GM15510 (cell line): Measurements from ENCODE around the gene TEKT5.

Source experiments
- POLR2A ChIP-seq: IDR thresholded peaks from 3 replicates; pipeline ENCODE4 v1.6.1; 2011; ENCODE audit warnings: borderline replicate concordance; ENCODE audit not compliant: insufficient read length; ENCODE audit errors: extremely low read depth

Gene TEKT5

DNA sequence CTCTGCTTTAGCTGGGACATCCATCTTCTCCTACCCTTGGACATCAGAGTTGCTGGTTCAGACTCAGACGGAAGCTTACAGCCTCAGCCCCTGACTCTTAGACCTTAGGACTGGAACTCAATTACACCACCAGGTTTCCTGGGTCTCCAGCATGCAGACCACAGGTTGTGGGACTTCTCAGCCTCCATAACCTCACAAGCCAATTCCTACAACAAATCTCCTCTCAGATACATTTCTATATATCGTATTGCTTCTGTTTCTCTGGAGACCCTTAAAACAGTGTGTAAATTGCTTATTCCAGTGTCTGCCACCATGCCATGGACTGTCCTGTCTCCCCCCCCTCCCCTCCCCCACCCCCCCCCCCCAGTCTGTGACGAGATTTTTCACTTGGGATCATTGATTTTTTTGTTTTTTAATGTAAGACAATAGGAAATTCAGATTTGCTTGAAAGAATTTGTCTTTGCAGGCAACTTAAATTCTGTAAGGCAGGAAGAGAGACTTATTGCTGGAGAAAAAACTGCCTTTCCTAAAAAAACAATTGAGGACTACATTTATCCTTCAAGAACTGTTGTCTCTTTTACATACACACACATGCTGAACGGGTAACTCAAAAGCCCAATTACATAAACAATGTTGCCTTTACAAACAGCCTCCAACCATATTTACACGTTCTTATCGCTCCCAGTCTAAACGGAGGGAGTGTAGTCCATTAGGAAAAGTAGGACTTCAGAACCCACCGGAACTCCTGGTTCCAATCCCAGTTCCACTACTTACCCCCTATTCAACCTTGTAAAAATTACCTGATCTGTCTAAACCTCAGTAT lies 39.9 kb downstream of the TEKT5 start:
- TF ChIP-seq POLR2A: no peak

DNA sequence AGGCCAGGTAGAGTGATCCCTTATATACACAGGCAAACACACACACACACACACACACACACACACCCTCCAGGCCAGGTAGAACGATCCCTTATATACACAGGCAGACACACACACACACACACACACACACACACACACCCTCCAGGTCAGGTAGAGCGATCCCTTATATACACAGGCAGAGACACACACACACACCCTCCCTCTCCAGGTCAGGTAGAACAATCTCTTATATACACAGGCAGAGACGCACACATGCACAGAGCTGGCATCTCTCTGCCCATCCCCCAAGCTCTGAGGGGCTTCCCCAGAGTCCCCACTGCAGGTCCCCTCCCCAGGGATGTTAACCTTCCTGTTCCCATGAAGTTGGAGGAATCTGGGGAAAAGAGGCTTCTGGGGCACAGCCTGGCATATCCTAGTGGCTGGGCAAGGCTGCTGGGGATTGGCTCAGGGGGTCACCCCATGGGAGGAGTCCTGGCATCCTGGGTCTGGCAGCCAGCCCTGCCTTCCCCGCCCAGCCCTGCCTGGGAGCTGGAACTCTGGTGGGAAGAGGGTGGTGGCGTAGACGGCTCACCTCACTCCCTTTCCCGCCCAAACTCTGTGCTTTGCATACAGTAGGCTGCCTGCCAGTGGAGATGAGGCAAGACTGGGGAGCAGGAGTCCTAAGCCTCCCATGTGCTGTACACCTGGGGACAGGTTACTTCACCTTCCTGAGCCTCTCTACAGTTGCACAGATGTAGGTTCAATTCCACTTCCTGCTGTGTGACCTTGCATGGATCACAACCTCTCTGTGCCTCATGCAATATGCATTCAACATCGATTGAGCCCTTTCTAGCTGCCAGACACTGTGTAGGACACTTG lies 41.8 kb downstream of the TEKT5 start:
- TF ChIP-seq POLR2A: no peak

DNA sequence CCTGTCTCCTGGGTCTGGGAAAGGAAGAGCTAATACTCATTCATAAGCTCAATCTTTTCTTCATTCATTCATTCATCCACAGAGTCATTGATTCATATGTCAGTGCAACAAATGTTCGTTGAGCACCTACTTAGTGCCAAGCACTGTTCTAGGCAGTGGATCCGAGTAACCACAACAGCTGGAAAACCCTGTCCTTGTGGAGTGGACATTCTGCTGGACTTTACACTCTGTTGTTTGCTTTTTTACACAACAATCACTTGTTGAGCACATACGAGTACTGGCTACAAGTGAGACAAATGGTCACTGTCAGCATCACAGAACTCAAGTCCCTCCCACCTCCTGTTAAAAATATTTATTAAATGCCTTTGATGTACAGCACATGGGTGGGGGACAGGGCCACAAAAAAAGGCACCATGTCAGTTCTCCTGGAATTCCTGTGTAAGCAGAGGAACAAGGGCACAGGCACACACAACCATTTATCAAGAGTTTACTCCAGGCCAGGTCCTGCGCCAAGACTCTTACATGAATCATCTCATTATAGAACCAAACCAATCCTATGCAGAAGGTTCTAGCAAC lies 46.9 kb downstream of the TEKT5 start:
- no peak for TF ChIP-seq POLR2A

DNA sequence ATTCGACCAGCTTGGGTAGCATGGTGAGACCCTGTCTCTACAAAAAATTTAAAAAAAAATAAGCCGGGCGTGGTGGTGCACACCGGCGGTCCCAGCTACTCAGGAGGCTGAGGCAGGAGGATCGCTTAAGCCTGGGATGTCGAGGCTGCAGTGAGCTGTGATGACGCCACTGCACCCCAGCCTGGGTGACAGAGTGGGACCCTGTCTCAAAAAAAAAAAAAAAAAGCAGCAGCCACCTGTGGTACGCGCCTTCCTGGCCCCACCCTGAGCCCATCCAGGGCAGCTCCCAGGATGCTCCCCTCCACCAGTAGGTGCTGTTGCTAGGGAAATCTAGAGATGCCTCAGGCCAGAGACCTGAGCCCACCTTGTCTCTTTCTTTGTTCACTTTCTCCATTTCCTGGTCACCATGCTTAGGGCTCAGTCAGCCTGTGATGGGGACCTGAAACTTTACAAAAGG lies 47.4 kb downstream of the TEKT5 start:
- TF ChIP-seq POLR2A: no peak

DNA sequence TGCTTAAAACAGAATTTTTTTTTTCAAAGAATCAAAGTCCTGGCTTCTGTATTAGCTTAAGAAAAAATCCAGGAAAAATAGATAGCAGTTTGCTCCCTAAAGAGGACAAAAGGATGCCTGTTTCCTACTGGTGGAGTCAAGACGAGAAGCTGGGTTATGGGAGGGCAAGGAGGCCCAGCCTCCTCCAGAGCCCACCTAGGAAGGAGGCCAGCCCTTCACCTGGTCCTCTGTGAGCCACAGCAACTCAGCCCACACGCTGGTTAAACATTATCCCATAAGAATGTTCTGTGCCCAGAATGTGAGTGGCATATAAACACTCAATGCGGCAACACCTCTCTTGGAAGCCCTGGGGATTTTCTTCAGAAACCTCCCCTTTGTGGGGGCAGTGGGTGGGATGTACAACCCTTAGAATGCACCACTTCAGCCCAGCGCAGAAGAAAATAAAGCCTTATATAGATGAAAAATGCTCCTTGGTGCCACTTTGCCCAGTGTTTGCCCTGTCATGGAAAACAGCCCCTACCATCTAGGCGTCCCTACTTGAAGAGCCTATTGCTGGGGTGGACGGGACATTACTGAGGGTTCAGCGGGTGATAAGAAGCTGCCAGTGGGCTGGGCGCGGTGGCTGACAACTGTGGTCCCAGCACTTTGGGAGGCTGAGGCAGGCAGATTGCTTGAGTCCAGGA lies 48.0 kb downstream of the TEKT5 start:
- TF ChIP-seq POLR2A: no peak

DNA sequence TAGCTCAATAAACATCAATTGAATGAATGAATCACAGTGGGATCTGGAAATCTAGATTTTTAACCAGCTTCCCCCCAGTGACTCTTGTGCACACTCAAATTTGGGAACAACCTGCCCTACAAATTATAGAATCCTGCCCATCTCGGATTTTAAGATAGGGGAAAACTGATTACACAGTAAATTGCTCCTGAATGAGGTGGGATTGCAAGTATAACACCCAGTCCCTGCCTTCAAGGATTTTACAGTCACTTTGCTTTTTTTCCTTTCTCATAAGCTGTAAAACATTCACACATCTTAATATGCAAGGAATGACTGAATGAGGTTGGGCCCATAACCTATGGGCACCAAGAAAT lies 48.5 kb downstream of the TEKT5 start:
- TF ChIP-seq POLR2A: no peak

DNA sequence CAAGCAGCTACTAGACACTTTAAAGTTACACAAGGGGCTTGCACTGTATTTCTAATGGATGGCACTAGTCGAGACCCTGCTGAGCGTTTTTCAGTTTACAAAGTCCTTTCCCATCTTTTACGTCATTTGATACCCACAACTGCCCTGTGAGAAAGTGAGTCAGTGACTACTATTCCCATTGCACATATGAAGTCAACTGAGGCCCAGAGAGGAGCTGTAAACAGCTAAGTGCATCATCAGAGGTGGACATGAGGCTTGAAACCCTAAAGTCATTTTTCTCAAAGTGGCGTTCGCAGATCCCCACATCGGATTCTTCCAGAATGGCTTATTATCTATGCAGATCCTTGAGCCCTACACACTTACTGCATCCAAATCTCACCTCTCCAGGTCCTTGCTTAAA lies 50.6 kb downstream of the TEKT5 start:
- no peak for TF ChIP-seq POLR2A

DNA sequence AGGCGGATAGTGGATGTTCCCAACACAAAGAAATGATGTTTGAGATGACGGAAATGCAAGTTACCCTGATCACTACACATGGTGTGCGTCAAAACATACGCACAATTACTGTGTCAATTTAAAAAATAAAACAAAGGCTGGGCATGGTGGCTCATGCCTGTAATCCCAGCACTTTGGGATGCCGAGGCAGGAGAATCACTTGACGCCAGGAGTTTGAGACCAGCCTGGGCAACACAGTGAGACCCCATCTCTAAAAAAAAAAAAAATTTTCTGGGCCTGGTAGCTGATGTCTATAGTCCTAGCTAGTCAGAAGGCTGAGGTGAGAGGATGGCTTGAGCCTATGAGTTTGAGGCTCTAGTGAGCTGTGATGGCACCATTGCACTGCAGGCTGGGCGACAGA lies 51.8 kb downstream of the TEKT5 start:
- no peak for TF ChIP-seq POLR2A

DNA sequence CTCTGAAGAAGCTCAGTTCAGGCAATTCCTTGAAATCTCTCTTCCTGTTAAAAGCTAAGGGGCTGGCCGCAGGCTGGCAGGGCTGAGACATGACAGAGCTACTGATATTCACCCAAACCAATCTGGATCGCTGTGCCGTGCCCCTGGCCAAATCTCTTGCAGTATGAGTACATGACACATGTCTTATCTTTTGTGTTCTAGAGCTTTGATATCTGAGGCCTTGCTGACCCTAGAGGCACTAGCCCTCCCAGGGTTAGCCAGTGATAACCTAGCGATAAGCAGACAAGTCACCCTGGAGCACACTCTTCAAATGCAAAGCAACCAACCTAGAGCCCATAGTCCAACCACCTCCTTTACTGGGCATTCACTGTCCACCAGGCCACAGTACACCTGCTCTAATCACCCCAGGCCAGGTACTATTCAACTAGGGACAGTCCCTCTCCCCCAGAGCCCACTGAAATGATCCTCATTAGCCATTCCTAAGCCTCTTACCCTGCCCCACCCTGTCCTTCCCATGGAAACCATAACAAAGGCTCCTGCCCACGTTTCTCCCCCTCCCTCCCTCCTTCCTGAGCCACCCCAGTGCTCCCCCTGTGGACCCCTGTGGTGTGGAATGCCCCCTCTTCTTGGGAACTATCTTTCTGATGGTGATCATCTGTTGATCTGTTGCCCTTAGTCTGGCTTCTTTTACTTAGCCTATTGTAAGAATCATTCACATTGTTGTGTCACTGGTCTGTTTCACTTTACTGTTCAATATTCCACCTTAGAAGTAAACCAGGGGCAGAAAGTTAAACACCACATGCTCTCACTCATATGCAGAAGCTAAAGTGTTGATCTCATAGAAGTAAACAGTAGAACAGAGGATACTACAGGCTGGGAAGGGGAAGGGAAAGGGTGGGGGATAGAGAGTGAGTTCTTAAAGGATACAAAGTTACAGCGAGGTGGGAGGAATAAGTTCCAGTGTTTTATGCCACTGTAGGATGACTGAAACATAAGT lies 52.5 kb downstream of the TEKT5 start:
- TF ChIP-seq POLR2A: no peak

DNA sequence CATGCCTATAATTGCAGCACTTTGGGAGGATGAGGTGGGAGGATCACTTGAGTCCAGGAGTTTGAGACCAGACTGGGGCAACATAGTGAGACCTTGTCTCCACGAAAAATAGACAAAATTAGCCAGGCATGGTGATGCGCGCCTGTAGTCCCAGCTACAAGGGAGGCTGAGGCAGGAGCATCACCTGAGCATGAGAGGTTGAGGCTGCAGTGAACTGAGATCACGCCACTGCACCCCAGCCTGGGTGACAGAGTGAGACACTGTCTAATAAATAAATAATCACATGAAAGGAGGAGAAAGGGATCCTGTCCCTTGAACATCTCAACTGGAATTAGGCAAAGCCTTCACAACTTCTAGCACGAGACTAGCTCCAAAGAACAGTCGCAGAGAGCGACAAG lies 53.2 kb downstream of the TEKT5 start:
- no peak for TF ChIP-seq POLR2A

DNA sequence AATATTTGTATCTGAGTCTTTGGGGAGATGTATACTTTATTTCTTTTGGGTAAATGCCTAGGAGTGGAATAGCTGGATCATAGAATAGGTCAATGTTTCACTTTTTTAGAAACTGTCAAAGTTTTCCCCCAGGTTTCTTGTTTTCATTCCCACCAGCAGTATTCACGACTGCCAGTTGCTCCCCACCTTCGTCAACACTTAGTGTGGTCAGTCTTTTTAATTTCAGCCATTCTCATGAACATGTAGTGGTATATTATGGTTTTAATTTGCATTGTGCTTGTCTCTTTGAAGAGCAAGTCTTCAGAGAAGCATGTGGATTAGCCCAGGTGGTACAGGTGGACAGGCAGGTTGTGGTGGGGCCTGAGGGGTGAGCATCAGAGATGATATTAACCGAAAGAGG lies 53.8 kb downstream of the TEKT5 start:
- no peak for TF ChIP-seq POLR2A

DNA sequence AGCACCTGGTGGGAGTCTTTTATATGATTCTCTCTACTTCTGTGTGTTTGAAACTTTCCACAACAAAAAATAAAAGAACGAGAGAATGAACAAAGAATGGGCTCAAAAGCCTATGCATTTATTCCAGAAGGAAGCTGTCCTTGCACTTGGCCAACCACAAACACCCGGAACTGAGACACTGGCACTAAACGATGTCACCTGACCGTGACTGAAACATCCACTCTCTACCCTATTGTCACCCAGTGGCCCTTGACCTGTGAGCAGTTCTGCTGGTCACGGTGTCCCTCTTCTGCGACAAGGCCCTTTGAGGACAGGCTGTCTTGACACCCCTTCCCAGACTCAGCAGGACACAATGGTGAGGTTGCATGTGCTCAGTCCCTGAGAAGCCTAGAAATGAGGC lies 56.6 kb downstream of the TEKT5 start:
- no peak for TF ChIP-seq POLR2A

DNA sequence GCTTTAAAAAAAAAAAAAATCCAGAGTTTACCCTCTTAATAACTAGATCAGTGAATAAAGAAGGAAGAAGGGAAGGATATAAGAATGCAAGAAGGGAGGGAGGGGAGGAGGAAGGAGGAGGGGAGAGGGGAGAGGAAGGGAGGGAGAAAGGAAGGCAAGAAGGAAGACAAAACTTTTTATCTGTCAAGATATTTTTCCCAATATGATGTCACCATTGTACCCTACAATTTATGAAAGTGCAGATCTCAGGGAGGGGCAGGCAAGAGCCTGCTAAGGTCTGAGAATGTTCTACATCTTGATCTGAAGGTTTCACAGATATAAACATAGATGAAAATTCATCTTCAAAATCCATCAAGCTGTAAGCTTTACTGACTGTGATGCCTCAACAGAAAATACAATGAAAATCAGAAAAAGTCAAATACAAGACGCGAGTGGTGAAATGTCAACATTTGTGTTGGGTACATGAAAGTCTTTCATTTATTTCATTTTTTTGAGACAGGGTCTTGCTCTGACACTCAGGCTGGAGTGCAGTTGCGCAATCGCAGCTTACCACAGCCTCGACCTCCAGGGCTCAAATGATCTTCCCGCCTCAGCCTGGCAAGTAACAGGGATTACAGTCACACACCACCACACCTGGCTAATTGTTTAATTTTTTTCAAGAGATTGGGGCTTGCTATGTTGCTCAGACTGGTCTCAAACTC lies 57.2 kb downstream of the TEKT5 start:
- no peak for TF ChIP-seq POLR2A
